Measurements from ENCODE around the gene THTPA.
"Not testable (repeated sequence)": the region's sequence is repeated elsewhere in the genome, so short reads cannot be mapped to it uniquely, and the experiment has no call there.

The THTPA gene

GRCh38 chr14:23533652-23534435 is 22.2 kb upstream of the THTPA start:
- DNase-seq (no peak), ATAC-seq (no peak)

- ATAC-seq (no peak), DNase-seq (no peak)
These were observed 20.1 kb upstream of the THTPA start for GRCh38 chr14:23535943-23536342.

GRCh38 chr14:23536494-23536893 is 19.6 kb upstream of the THTPA start:
- no peak for ATAC-seq
- DNase-seq: no peak

- ATAC-seq, DNase-seq: not testable (repeated sequence)
These were observed 19.2 kb upstream of the THTPA start for GRCh38 chr14:23536906-23537305.

- DNase-seq (no peak), ATAC-seq (peak; percentile 30)
These were observed 18.6 kb upstream of the THTPA start for GRCh38 chr14:23537351-23538049.

GRCh38 chr14:23538050-23538718 is 17.9 kb upstream of the THTPA start:
- no peak for ATAC-seq

GRCh38 chr14:23538785-23539184 is 17.3 kb upstream of the THTPA start:
- no peak for ATAC-seq
- DNase-seq: no peak

More at GRCh38 chr14:23538050-23538718, 17.9 kb upstream of the THTPA start:
- DNase-seq: no peak

- ATAC-seq: peak; percentile 52
- no peak for DNase-seq
These were observed 16.6 kb upstream of the THTPA start for GRCh38 chr14:23539248-23540140.

GRCh38 chr14:23540141-23540469 is 16.0 kb upstream of the THTPA start:
- ATAC-seq (no peak), DNase-seq (no peak)

GRCh38 chr14:23542261-23542660 is 13.8 kb upstream of the THTPA start:
- ATAC-seq: no peak
- no peak for DNase-seq

GRCh38 chr14:23543403-23543802 is 12.7 kb upstream of the THTPA start:
- DNase-seq (no peak), ATAC-seq (no peak)

GRCh38 chr14:23544511-23545447 is 11.3 kb upstream of the THTPA start:
- ATAC-seq (no peak), DNase-seq (no peak)

GRCh38 chr14:23545740-23546365 is 10.2 kb upstream of the THTPA start:
- DNase-seq: no peak
- no peak for ATAC-seq

- DNase-seq (no peak), ATAC-seq (no peak)
These were observed 9.5 kb upstream of the THTPA start for GRCh38 chr14:23546450-23547035.

- ATAC-seq: no peak
- DNase-seq: no peak
These were observed 8.1 kb upstream of the THTPA start for GRCh38 chr14:23547924-23548323.

GRCh38 chr14:23548351-23549318 is 7.4 kb upstream of the THTPA start:
- DNase-seq: no peak
- no peak for ATAC-seq

GRCh38 chr14:23550131-23550811 is 5.8 kb upstream of the THTPA start:
- ATAC-seq (no peak), DNase-seq (no peak)

- ATAC-seq (no peak), DNase-seq (no peak)
These were observed 5.2 kb upstream of the THTPA start for GRCh38 chr14:23550812-23551265.

Measured in stimulated activated naive CD8-positive, alpha-beta T cell treated with anti-CD3 and anti-CD28 coated beads, Interleukin-15, Interleukin-2, amounts not matched to agents 100 U/mL and 50 U/mL, for 24 hours (primary cell).